HG03025 (cell line): Measurements from ENCODE around the gene SFT2D1.
"Not testable (repeated sequence)": the region's sequence is repeated elsewhere in the genome, so short reads cannot be mapped to it uniquely, and the experiment has no call there.

Source experiments
- ATAC-seq: cut with Tn5 transposase; IDR thresholded peaks from one replicate; pipeline ENCODE4 v1.9.1; 2021; ENCODE audit warnings: mild to moderate bottlenecking, moderate library complexity; ENCODE audit not compliant: unreplicated experiment, low FRiP score

Gene SFT2D1

GRCh38 chr6:166365221-166365620 is 22.9 kb upstream of the SFT2D1 start:
- ATAC-seq = no peak

GRCh38 chr6:166364456-166364855 is 22.1 kb upstream of the SFT2D1 start:
- ATAC-seq = no peak

GRCh38 chr6:166362427-166362826 is 20.1 kb upstream of the SFT2D1 start:
- ATAC-seq = not testable (repeated sequence)

- no peak for ATAC-seq
These were observed 18.7 kb upstream of the SFT2D1 start for GRCh38 chr6:166361077-166361429.

- no peak for ATAC-seq
These were observed 18.1 kb upstream of the SFT2D1 start for GRCh38 chr6:166360243-166361076.

- no peak for ATAC-seq
These were observed 13.2 kb upstream of the SFT2D1 start for GRCh38 chr6:166355552-166355951.

GRCh38 chr6:166354965-166355364 is 12.6 kb upstream of the SFT2D1 start:
- ATAC-seq = no peak

GRCh38 chr6:166354143-166354542 is 11.8 kb upstream of the SFT2D1 start:
- ATAC-seq = no peak

- ATAC-seq = no peak
These were observed 11.2 kb upstream of the SFT2D1 start for GRCh38 chr6:166353507-166353906.

GRCh38 chr6:166352923-166353322 is 10.6 kb upstream of the SFT2D1 start:
- no peak for ATAC-seq

GRCh38 chr6:166351715-166352285 is 9.5 kb upstream of the SFT2D1 start:
- peak; percentile 100 for ATAC-seq

- ATAC-seq = no peak
These were observed 6.1 kb upstream of the SFT2D1 start for GRCh38 chr6:166348305-166348949.

GRCh38 chr6:166346965-166347364 is 4.6 kb upstream of the SFT2D1 start:
- ATAC-seq = no peak

GRCh38 chr6:166346449-166346848 is 4.1 kb upstream of the SFT2D1 start:
- no peak for ATAC-seq

- not testable (repeated sequence) for ATAC-seq
These were observed 3.3 kb upstream of the SFT2D1 start for GRCh38 chr6:166345672-166346071.

- ATAC-seq = not testable (repeated sequence)
These were observed 2.6 kb upstream of the SFT2D1 start for GRCh38 chr6:166344921-166345320.

GRCh38 chr6:166344240-166344639 is 1.9 kb upstream of the SFT2D1 start:
- ATAC-seq = no peak

- peak; percentile 22 for ATAC-seq
These were observed 774 bp upstream of the SFT2D1 start for GRCh38 chr6:166343150-166343487.

- no peak for ATAC-seq
These were observed 382 bp downstream of the SFT2D1 start for GRCh38 chr6:166341977-166342348.

GRCh38 chr6:166341464-166341863 is 881 bp downstream of the SFT2D1 start:
- ATAC-seq = no peak

GRCh38 chr6:166338854-166339253 is 3.5 kb downstream of the SFT2D1 start:
- ATAC-seq = no peak

- ATAC-seq = no peak
These were observed 5.5 kb downstream of the SFT2D1 start for GRCh38 chr6:166336847-166337246.
